Naive thymus-derived CD4-positive, alpha-beta T cell (primary cell): ENCODE measurements around the gene AIPL1. TPM values are rescaled to one million over a fixed set of nuclear protein-coding genes. Genes with fewer than 3 reads are reported as not detected.
A peak's percentile ranks its signal among the peaks of the same experiment; 100 is the strongest.

Experiments used
- ATAC-seq: fragments of 150-1000 bp; cut with Tn5 transposase; 2 replicates; pipeline ENCODE4 v1.10.0; 2021; ENCODE audit warnings: mild to moderate bottlenecking, moderate library complexity
- CTCF ChIA-PET: fragments of 350-600 bp; sonication (Branson Sonifier 250); formaldehyde crosslinking; loops from one replicate; lab custom pipeline; 2021; ENCODE audit warnings: antibody characterized with exemption; lab: Charles Lee
- POLR2A ChIA-PET: fragments of 350-600 bp; sonication (Branson Sonifier 250); formaldehyde crosslinking; loops from one replicate; lab custom pipeline; 2021; ENCODE audit warnings: antibody characterized with exemption, inconsistent platforms; lab: Charles Lee
- DNase-seq, 9 donors: peaks; one replicate each; pipeline versions ENCODE4 v3.0.0 to v3.0.0-alpha.2; 2020 to 2022; ENCODE audit warnings: mixed read lengths in 1 of 9
- H3K27ac ChIP-seq: one replicate; pipeline ENCODE4 v1.7.0; 2013; ENCODE audit warnings: mild to moderate bottlenecking, low read depth, low read length, moderate library complexity
- H3K27me3 ChIP-seq, 2 donors: one replicate each; pipeline ENCODE4 v1.7.0; 2013; ENCODE audit warnings: low read length in 2 of 2, mild to moderate bottlenecking in 2 of 2, moderate library complexity in 2 of 2; ENCODE audit not compliant: control insufficient read depth in 2 of 2, insufficient read depth in 2 of 2
- H3K36me3 ChIP-seq, 3 experiments: 1 replicate in 2 of 3; 2 replicates in 1 of 3; pipeline ENCODE4 v1.7.0; 2013; ENCODE audit warnings: low read length in 3 of 3, mild to moderate bottlenecking in 3 of 3, moderate library complexity in 1 of 3; ENCODE audit not compliant: insufficient read depth in 3 of 3, control insufficient read depth in 2 of 3
- H3K4me1 ChIP-seq, 2 donors: one replicate each; pipeline ENCODE4 v1.7.0; 2013; ENCODE audit warnings: low read length in 2 of 2, mild to moderate bottlenecking in 2 of 2, moderate library complexity in 1 of 2; ENCODE audit not compliant: control insufficient read depth in 2 of 2, insufficient read depth in 2 of 2
- H3K4me3 ChIP-seq: 2 replicates; pipeline ENCODE4 v1.7.0; 2013; ENCODE audit warnings: mild to moderate bottlenecking, low read length
- H3K9me3 ChIP-seq, 3 experiments: 1 replicate in 2 of 3; 2 replicates in 1 of 3; pipeline ENCODE4 v1.7.0; 2013; ENCODE audit warnings: low read length in 3 of 3; ENCODE audit not compliant: control insufficient read depth in 2 of 3
- H3K27ac Mint-ChIP-seq, 9 donors: one replicate each; pipeline ENCODE4 v1.8.0; 2020 to 2022; ENCODE audit warnings: mixed read lengths in 9 of 9, mild to moderate bottlenecking in 8 of 9, moderate library complexity in 5 of 9, inconsistent platforms in 2 of 9
- H3K27me3 Mint-ChIP-seq, 5 donors: one replicate each; pipeline ENCODE4 v1.8.0; 2021 to 2022; ENCODE audit warnings: mixed read lengths in 5 of 5, mild to moderate bottlenecking in 1 of 5
- H3K36me3 Mint-ChIP-seq, 5 donors: one replicate each; pipeline ENCODE4 v1.8.0; 2020 to 2022; ENCODE audit warnings: mixed read lengths in 5 of 5, mild to moderate bottlenecking in 3 of 5, inconsistent platforms in 1 of 5
- H3K4me1 Mint-ChIP-seq, 7 donors: one replicate each; pipeline ENCODE4 v1.8.0; 2020 to 2022; ENCODE audit warnings: mixed read lengths in 7 of 7, mild to moderate bottlenecking in 3 of 7, inconsistent platforms in 1 of 7
- H3K4me3 Mint-ChIP-seq, 10 donors: one replicate each; pipeline ENCODE4 v1.8.0; 2020 to 2022; ENCODE audit warnings: mild to moderate bottlenecking in 10 of 10, mixed read lengths in 10 of 10, moderate library complexity in 6 of 10, inconsistent platforms in 2 of 10
- H3K9me3 Mint-ChIP-seq, 11 donors: one replicate each; pipeline ENCODE4 v1.8.0; 2020 to 2022; ENCODE audit warnings: mixed read lengths in 11 of 11, mild to moderate bottlenecking in 4 of 11, inconsistent platforms in 1 of 11, moderate library complexity in 1 of 11
- intact Hi-C, 2 donors: fragments of 100-400 bp; cut with micrococcal nuclease; formaldehyde crosslinking; loops; one replicate each; pipeline ENCODE4 v1.15.1; 2023
- polyA plus RNA-seq, 2 donors: library from polyadenylated mRNA; unstranded; fragments of 300-500 nt; fragmentation: Illumina TruSeq; gene quantifications; one replicate each; pipeline ENCODE4 v1.2.3, GENCODE V29; 2021
- total RNA-seq, 6 experiments: library from RNA in 5 of 6; stranded (reverse) in 5 of 6; gene quantifications; 1 replicate in 5 of 6; 2 replicates in 1 of 6; pipeline ENCODE4 v1.2.3 and lab custom pipeline; 2021 to 2026

Gene AIPL1
- total and polyA plus RNA-seq, 7 experiments from 2014 or later, result not detected

GRCh38 chr17:6384481-6384880, 50.4 kb downstream of the AIPL1 start:
- H3K9me3 Mint-ChIP-seq, result peaks cover 0 to 3% (median 0%) of the 10 kb centered on the region in 11 donors
- H3K27ac ChIP-seq, result no peak overlapping the region
- no peak overlapping the region for H3K4me3 Mint-ChIP-seq
- H3K9me3 ChIP-seq, result no peaks in the 10 kb centered on the region
- no peak for DNase-seq
- no peak overlapping the region for H3K4me3 ChIP-seq
- no peaks in the 10 kb centered on the region for H3K36me3 Mint-ChIP-seq
- H3K4me1 ChIP-seq, result no peaks in the 10 kb centered on the region
- H3K27ac Mint-ChIP-seq, result no peak overlapping the region
- peaks cover 0 to 35% (median 11%) of the 10 kb centered on the region in 5 donors for H3K27me3 Mint-ChIP-seq
- no peaks in the 10 kb centered on the region for H3K36me3 ChIP-seq
- ChIA-PET CTCF (no interaction called here), POLR2A (no interaction called here)
- H3K4me1 Mint-ChIP-seq, result peaks cover 0 to 1% (median 0%) of the 10 kb centered on the region in 7 donors
- H3K27me3 ChIP-seq, result no peaks in the 10 kb centered on the region
- no peak for ATAC-seq
- intact Hi-C loops, result no loop called here

- POLR2A ChIA-PET, result no interaction called here
- H3K9me3 Mint-ChIP-seq, result peaks cover 0 to 17% (median 5%) of the 10 kb centered on the region in 11 donors
- DNase-seq, result no peak
- Histone ChIP-seq H3K4me1 (no peaks in the 10 kb centered on the region), H3K27me3 (peaks cover 0 to 2% of the 10 kb centered on the region in 2 donors), H3K4me3 (no peak overlapping the region), H3K9me3 (no peaks in the 10 kb centered on the region), H3K27ac (no peak overlapping the region), H3K36me3 (no peaks in the 10 kb centered on the region)
- H3K4me3 Mint-ChIP-seq, result no peak overlapping the region
- intact Hi-C loops, result no loop called here
- H3K27me3 Mint-ChIP-seq, result peaks cover 0 to 47% (median 29%) of the 10 kb centered on the region in 5 donors
- no peak for ATAC-seq
- no peak overlapping the region for H3K27ac Mint-ChIP-seq
- H3K4me1 Mint-ChIP-seq, result peaks cover 0 to 1% (median 0%) of the 10 kb centered on the region in 7 donors
- H3K36me3 Mint-ChIP-seq, result no peaks in the 10 kb centered on the region
- CTCF ChIA-PET, result no interaction called here
Measured at GRCh38 chr17:6381526-6382465, 53.1 kb downstream of the AIPL1 start.

- ChIA-PET CTCF (no interaction called here), POLR2A (no interaction called here)
- H3K27me3 Mint-ChIP-seq, result peaks cover 0 to 43% (median 29%) of the 10 kb centered on the region in 5 donors
- no peak for DNase-seq
- no peak overlapping the region for H3K27ac Mint-ChIP-seq
- Histone ChIP-seq H3K27me3 (peaks cover 0 to 2% of the 10 kb centered on the region in 2 donors), H3K9me3 (no peaks in the 10 kb centered on the region), H3K4me1 (no peaks in the 10 kb centered on the region), H3K27ac (no peak overlapping the region), H3K36me3 (no peaks in the 10 kb centered on the region), H3K4me3 (no peak overlapping the region)
- no peak for ATAC-seq
- intact Hi-C loops, result no loop called here
- H3K36me3 Mint-ChIP-seq, result no peaks in the 10 kb centered on the region
- peaks cover 0 to 17% (median 5%) of the 10 kb centered on the region in 11 donors for H3K9me3 Mint-ChIP-seq
- no peak overlapping the region for H3K4me3 Mint-ChIP-seq
- H3K4me1 Mint-ChIP-seq, result peaks cover 0 to 1% (median 0%) of the 10 kb centered on the region in 7 donors
Measured at GRCh38 chr17:6380915-6381438, 53.9 kb downstream of the AIPL1 start.

GRCh38 chr17:6377906-6378305, 57.0 kb downstream of the AIPL1 start:
- CTCF ChIA-PET, result interaction anchor here (0.7 kb wide), 1 partner anchor 640 kb away, joined by 4 read pairs; no protein-coding TSS in a partner anchor
- H3K27me3 ChIP-seq, result peaks cover 0 to 2% of the 10 kb centered on the region in 2 donors
- no peaks in the 10 kb centered on the region for H3K9me3 ChIP-seq
- H3K27ac Mint-ChIP-seq, result no peak overlapping the region
- POLR2A ChIA-PET, result no interaction called here
- H3K27me3 Mint-ChIP-seq, result peaks cover under 1 to 36% (median 27%) of the 10 kb centered on the region in 5 donors
- ATAC-seq (no peak), DNase-seq (no peak)
- H3K4me3 Mint-ChIP-seq, result no peak overlapping the region
- no peaks in the 10 kb centered on the region for H3K36me3 ChIP-seq
- H3K9me3 Mint-ChIP-seq, result peaks cover 0 to 17% (median 5%) of the 10 kb centered on the region in 11 donors
- no peaks in the 10 kb centered on the region for H3K36me3 Mint-ChIP-seq
- H3K4me1 ChIP-seq, result no peaks in the 10 kb centered on the region
- intact Hi-C loops, result no loop called here
- peaks cover 0 to 11% (median 6%) of the 10 kb centered on the region in 7 donors for H3K4me1 Mint-ChIP-seq
- no peak overlapping the region for H3K27ac ChIP-seq
- H3K4me3 ChIP-seq, result no peak overlapping the region

- CTCF ChIA-PET, result no interaction called here
- intact Hi-C loops, result no loop called here
Measured at GRCh38 chr17:6376931-6377361, 58.0 kb downstream of the AIPL1 start.

GRCh38 chr17:6374761-6375312, 60.1 kb downstream of the AIPL1 start:
- ChIA-PET POLR2A (no interaction called here), CTCF (no interaction called here)
- ATAC-seq (no peak), DNase-seq (peak in 1 of 9 donors; percentile 67)
- no peaks in the 10 kb centered on the region for H3K36me3 Mint-ChIP-seq
- H3K4me1 Mint-ChIP-seq, result peaks cover 0 to 11% (median 6%) of the 10 kb centered on the region in 7 donors
- H3K27me3 Mint-ChIP-seq, result peaks cover 7 to 35% (median 18%) of the 10 kb centered on the region in 5 donors
- Histone ChIP-seq H3K27me3 (peaks cover 0 to 2% of the 10 kb centered on the region in 2 donors), H3K36me3 (no peaks in the 10 kb centered on the region), H3K4me1 (no peaks in the 10 kb centered on the region), H3K4me3 (no peak overlapping the region), H3K27ac (no peak overlapping the region), H3K9me3 (no peaks in the 10 kb centered on the region)
- H3K27ac Mint-ChIP-seq, result no peak overlapping the region
- intact Hi-C loops, result no loop called here
- H3K9me3 Mint-ChIP-seq, result peaks cover 0 to 14% (median 5%) of the 10 kb centered on the region in 11 donors
- no peak overlapping the region for H3K4me3 Mint-ChIP-seq

More at GRCh38 chr17:6376931-6377361, 58.0 kb downstream of the AIPL1 start:
- POLR2A ChIA-PET, result no interaction called here
- ATAC-seq, result no peak
- H3K4me3 ChIP-seq, result no peak overlapping the region
- Mint-ChIP-seq H3K36me3 (no peaks in the 10 kb centered on the region), H3K4me3 (no peak overlapping the region), H3K27ac (no peak overlapping the region), H3K4me1 (peaks cover 0 to 11% (median 6%) of the 10 kb centered on the region in 7 donors), H3K27me3 (peaks cover 5 to 37% (median 21%) of the 10 kb centered on the region in 5 donors), H3K9me3 (peaks cover 0 to 17% (median 5%) of the 10 kb centered on the region in 11 donors)
- no peaks in the 10 kb centered on the region for H3K9me3 ChIP-seq
- no peak for DNase-seq
- H3K27me3 ChIP-seq, result peaks cover 0 to 2% of the 10 kb centered on the region in 2 donors
- H3K27ac ChIP-seq, result no peak overlapping the region
- no peaks in the 10 kb centered on the region for H3K4me1 ChIP-seq
- H3K36me3 ChIP-seq, result no peaks in the 10 kb centered on the region
